NCI-H82 treated with DMSO at 0.1 percent for 48 hours (cell line): ENCODE data around the gene PSMB11.
A peak's percentile ranks its signal among the peaks of the same experiment; 100 is the strongest.
"Not testable (repeated sequence)": the region's sequence is repeated elsewhere in the genome, so short reads cannot be mapped to it uniquely, and the experiment has no call there.

Experiments used
- DNase-seq: peaks from one replicate; lab custom pipeline; 2025; ENCODE audit not compliant: unreplicated experiment; lab: John Stamatoyannopoulos, UW

PSMB11 gene

GRCh38 chr14:23042162-23042965, at the start of gene PSMB11:
Gene PSMB11 (plus strand): TSS chr14:23042212. CDS start chr14:23042226, 14 bp downstream.
- DNase-seq: no peak

- DNase-seq: no peak
These were observed 48.5 kb upstream of the PSMB11 start for GRCh38 chr14:22993517-22993916.

GRCh38 chr14:22994762-22995275, 47.2 kb upstream of the PSMB11 start:
- DNase-seq: peak; percentile 24

- no peak for DNase-seq
These were observed 46.0 kb upstream of the PSMB11 start for GRCh38 chr14:22995889-22996625.

GRCh38 chr14:22996768-22997654, 45.0 kb upstream of the PSMB11 start:
- peak; percentile 35 for DNase-seq

- no peak for DNase-seq
These were observed 44.2 kb upstream of the PSMB11 start for GRCh38 chr14:22997676-22998323.

- DNase-seq: no peak
These were observed 43.5 kb upstream of the PSMB11 start for GRCh38 chr14:22998329-22999012.

- DNase-seq: no peak
These were observed 41.2 kb upstream of the PSMB11 start for GRCh38 chr14:23000860-23001259.

GRCh38 chr14:23002592-23002991, 39.4 kb upstream of the PSMB11 start:
- DNase-seq: no peak

- not testable (repeated sequence) for DNase-seq
These were observed 37.7 kb upstream of the PSMB11 start for GRCh38 chr14:23004274-23004673.

- DNase-seq: no peak
These were observed 36.4 kb upstream of the PSMB11 start for GRCh38 chr14:23005451-23006187.

- no peak for DNase-seq
These were observed 35.9 kb upstream of the PSMB11 start for GRCh38 chr14:23006188-23006534.

GRCh38 chr14:23006544-23007419, 35.2 kb upstream of the PSMB11 start:
- peak; percentile 96 for DNase-seq

GRCh38 chr14:23008831-23009230, 33.2 kb upstream of the PSMB11 start:
- DNase-seq: peak; percentile 18

- no peak for DNase-seq
These were observed 32.5 kb upstream of the PSMB11 start for GRCh38 chr14:23009483-23009938.

- peak; percentile 40 for DNase-seq
These were observed 31.9 kb upstream of the PSMB11 start, which contains the start of gene C14orf93 for GRCh38 chr14:23009939-23010726. Gene C14orf93 (minus strand): TSS chr14:23010143. CDS start chr14:22999023, 11,120 bp downstream.

GRCh38 chr14:23013054-23013748, 28.8 kb upstream of the PSMB11 start:
- DNase-seq: no peak
